Ascending aorta (tissue), 2 donors: ENCODE results near the gene PKD2L1. TPM values are rescaled to one million over a fixed set of nuclear protein-coding genes. Genes with fewer than 3 reads are reported as not detected.
A peak's percentile ranks its signal among the peaks of the same experiment; 100 is the strongest.

ENCODE experiments used
- DNase-seq, 2 donors: peaks; one replicate each; pipeline ENCODE4 v3.0.0-alpha.2; 2019; ENCODE audit warnings: low spot score in 2 of 2
- H3K27ac ChIP-seq, 2 donors: fragments of 200-600 bp; sonication (generic); one replicate each; pipeline ENCODE4 v1.5.1; 2016 to 2017; ENCODE audit warnings: mild to moderate bottlenecking in 1 of 2
- H3K27me3 ChIP-seq: fragments of 200-600 bp; sonication (generic); one replicate; pipeline ENCODE4 v1.5.1; 2017
- H3K36me3 ChIP-seq, 2 donors: fragments of 200-600 bp; sonication (generic); one replicate each; pipeline ENCODE4 v1.5.1; 2016
- H3K4me1 ChIP-seq, 2 donors: fragments of 200-600 bp; sonication (generic); one replicate each; pipeline ENCODE4 v1.5.1; 2016 to 2017; ENCODE audit warnings: mild to moderate bottlenecking in 1 of 2
- H3K4me3 ChIP-seq, 2 donors: fragments of 200-600 bp; sonication (generic); one replicate each; pipeline ENCODE4 v1.5.1; 2016 to 2017; ENCODE audit warnings: mild to moderate bottlenecking in 1 of 2
- H3K9me3 ChIP-seq, 2 donors: fragments of 200-600 bp; sonication (generic); one replicate each; pipeline ENCODE4 v1.5.1; 2016
- CTCF ChIP-seq, 3 experiments: fragments of 200-600 bp in 2 of 3; fragments of 450-650 bp in 1 of 3; sonication (generic) in 2 of 3; IDR thresholded peaks; one replicate each; pipeline ENCODE4 v1.5.1; 2016 to 2019; ENCODE audit warnings: antibody characterized with exemption in 3 of 3, mild to moderate bottlenecking in 1 of 3, moderate library complexity in 1 of 3
- intact Hi-C: fragments of 100-400 bp; cut with DNase I; formaldehyde crosslinking; loops from one replicate; pipeline ENCODE4 v1.15.1; 2023
- total RNA-seq: library from RNA; depleted of rRNA; stranded (reverse); fragments of >200 nt; gene quantifications from one replicate; pipeline ENCODE4 v1.1.0, GENCODE V29; 2016

Gene PKD2L1
- total RNA-seq, 1 donor from 2014 or later: not detected

- Histone ChIP-seq H3K4me3 (no peak overlapping the region), H3K27ac (peak overlapping the region in 1 of 2 donors; percentile 21), H3K36me3 (no peaks in the 10 kb centered on the region), H3K27me3 (no peaks in the 10 kb centered on the region), H3K4me1 (no peaks in the 10 kb centered on the region), H3K9me3 (no peaks in the 10 kb centered on the region)
- peak in 1 of 2 donors; percentile 65 for DNase-seq
- intact Hi-C loops: no loop called here
- TF ChIP-seq CTCF (IDR thresholded peaks at IDR 0.05): no peak
Observed at GRCh38 chr10:100340948-100341847, 11.2 kb upstream of the PKD2L1 start.

GRCh38 chr10:100339236-100339635 is 9.2 kb upstream of the PKD2L1 start:
- no peak for DNase-seq
- Histone ChIP-seq H3K4me1 (no peaks in the 10 kb centered on the region), H3K27ac (no peak overlapping the region), H3K36me3 (no peaks in the 10 kb centered on the region), H3K27me3 (no peaks in the 10 kb centered on the region), H3K9me3 (no peaks in the 10 kb centered on the region), H3K4me3 (no peak overlapping the region)
- TF ChIP-seq CTCF (IDR thresholded peaks at IDR 0.05): no peak
- intact Hi-C loops: loop anchor here (2.0 to 5.0 kb wide), 2 partner anchors 33 to 180 kb away; partner anchors contain the start of gene SEC31B

- H3K4me1 ChIP-seq: no peaks in the 10 kb centered on the region
- no peak overlapping the region for H3K4me3 ChIP-seq
- no peak overlapping the region for H3K27ac ChIP-seq
- H3K9me3 ChIP-seq: no peaks in the 10 kb centered on the region
- intact Hi-C loops: loop anchor here (1.0 to 5.0 kb wide), 3 partner anchors 34 to 180 kb away; partner anchors contain the start of gene SEC31B
- H3K36me3 ChIP-seq: no peaks in the 10 kb centered on the region
- no peaks in the 10 kb centered on the region for H3K27me3 ChIP-seq
- peak; percentile 87 to 91 (median 90) for TF ChIP-seq CTCF (IDR thresholded peaks at IDR 0.05)
- peak; percentile 36 to 85 for DNase-seq
Observed at GRCh38 chr10:100338434-100339036, 8.5 kb upstream of the PKD2L1 start.

DNA sequence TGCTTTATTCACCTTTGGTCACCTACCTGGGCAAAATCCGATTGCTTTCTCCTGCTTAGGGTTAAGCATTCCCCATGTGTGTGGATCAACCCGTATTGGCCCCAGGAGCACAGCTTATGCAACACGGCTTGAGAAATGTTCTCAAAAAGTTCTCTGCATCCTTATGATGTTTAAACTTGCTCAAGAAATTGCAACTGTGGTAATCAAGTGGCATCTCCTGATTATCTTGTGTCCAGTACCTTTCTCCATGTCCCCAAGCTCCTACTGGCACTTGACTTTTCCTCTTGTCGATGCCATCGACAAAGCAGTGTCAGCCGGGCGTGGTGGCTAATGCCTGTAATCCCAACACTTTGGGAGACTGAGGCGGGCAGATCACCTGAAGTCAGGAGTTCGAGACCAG is 4.7 kb upstream of the PKD2L1 start:
- H3K27me3 ChIP-seq: no peaks in the 10 kb centered on the region
- H3K27ac ChIP-seq: no peak overlapping the region
- no peak for DNase-seq
- no peaks in the 10 kb centered on the region for H3K9me3 ChIP-seq
- no peaks in the 10 kb centered on the region for H3K36me3 ChIP-seq
- intact Hi-C loops: loop anchor here (5.0 kb wide), 1 partner anchor 38 kb away; no protein-coding TSS in a partner anchor
- TF ChIP-seq CTCF (IDR thresholded peaks at IDR 0.05): no peak
- H3K4me3 ChIP-seq: no peak overlapping the region
- no peaks in the 10 kb centered on the region for H3K4me1 ChIP-seq

GRCh38 chr10:100333661-100334440 is 3.8 kb upstream of the PKD2L1 start:
- no peaks in the 10 kb centered on the region for H3K27me3 ChIP-seq

More at GRCh38 chr10:100333661-100334440, 3.8 kb upstream of the PKD2L1 start:
- intact Hi-C loops: no loop called here
- DNase-seq: no peak
- Histone ChIP-seq H3K4me1 (no peaks in the 10 kb centered on the region), H3K9me3 (no peaks in the 10 kb centered on the region), H3K36me3 (no peaks in the 10 kb centered on the region), H3K4me3 (no peak overlapping the region), H3K27ac (no peak overlapping the region)
- TF ChIP-seq CTCF (IDR thresholded peaks at IDR 0.05): no peak
